Testis (tissue), 2 donors: ENCODE measurements around the gene HMSD.

Experiments
- CTCF ChIP-seq, 3 experiments: fragments of 450-650 bp in 2 of 3; fragments of 200-600 bp in 1 of 3; sonication (generic) in 1 of 3; IDR thresholded peaks; one replicate each; pipeline ENCODE4 v1.5.1; 2016 to 2019; ENCODE audit warnings: antibody characterized with exemption in 3 of 3, mild to moderate bottlenecking in 2 of 3, moderate library complexity in 1 of 3
- POLR2A ChIP-seq: fragments of 450-650 bp; IDR thresholded peaks from one replicate; pipeline ENCODE4 v1.6.1; 2017; ENCODE audit warnings: antibody characterized with exemption, mild to moderate bottlenecking, moderate library complexity

- TF ChIP-seq CTCF (IDR thresholded peaks at IDR 0.05) = no peak
- no peak for TF ChIP-seq POLR2A
Observed at GRCh38 chr18:63960891-63961290, 11.8 kb downstream of the HMSD start.
